HepG2 (cell line): ENCODE results near the gene LPAR1. TPM values are rescaled to one million over a fixed set of nuclear protein-coding genes. Genes with fewer than 3 reads are reported as not detected.

Experiments used
- ATAC-seq: fragments of 200-7000 bp; cut with Tn5 transposase; 3 replicates; pipeline ENCODE4 v1.9.1; 2020; ENCODE audit warnings: mild to moderate bottlenecking, moderate library complexity
- BruUV-seq: library from RNA; stranded (reverse); fragments of 400-500 nt; replicated peaks from 2 replicates; lab custom pipeline; 2021; lab: Mats Ljungman, UMichigan
- CTCF ChIA-PET: fragments of 300-600 bp; formaldehyde crosslinking; extraction: SDS; loops from one replicate; lab custom pipeline; 2021; ENCODE audit warnings: low total read pairs, inconsistent platforms, low intra/inter-chr PET ratio; lab: Yijun Ruan, JAX
- POLR2A ChIA-PET: fragments of 350-600 bp; sonication (Branson Sonifier 250); formaldehyde crosslinking; loops from one replicate; lab custom pipeline; 2020; ENCODE audit warnings: antibody characterized with exemption, inconsistent platforms; lab: Yijun Ruan, JAX
- DNase-seq: peaks from one replicate; pipeline ENCODE4 v3.0.0-alpha.2; 2015; ENCODE audit warnings: low spot score
- FAIRE-seq: peaks from 3 replicates; lab custom pipeline; 2011; peaks lifted over from hg19 to GRCh38; lab: Jason Lieb, UNC
- H2AFZ ChIP-seq: one replicate; pipeline ENCODE4 v1.6.1; 2011; ENCODE audit warnings: low read length, inconsistent platforms
- H3K27ac ChIP-seq: fragments of 300-600 bp; 3 replicates; pipeline ENCODE4 v1.8.0; 2011; ENCODE audit warnings: mixed run types, mild to moderate bottlenecking, mixed read lengths, low read length, inconsistent platforms; ENCODE audit not compliant: insufficient read depth; ENCODE audit errors: extremely low read length
- H3K27me3 ChIP-seq, 2 experiments: fragments of 200-600 bp in 1 of 2; 2 replicates in 1 of 2; 3 replicates in 1 of 2; pipeline versions ENCODE4 v1.6.0 to v1.8.0; 2011; ENCODE audit warnings: low read length in 2 of 2, mild to moderate bottlenecking in 2 of 2, moderate library complexity in 2 of 2, inconsistent platforms in 1 of 2; ENCODE audit not compliant: insufficient read depth in 2 of 2, control insufficient read depth in 1 of 2
- H3K36me3 ChIP-seq, 2 experiments: fragments of 200-600 bp in 1 of 2; replicated peaks in 1 of 2; 2 replicates in 1 of 2; 3 replicates in 1 of 2; pipeline versions ENCODE4 v1.5.1 to v1.8.0; 2011; ENCODE audit warnings: low read length in 2 of 2, inconsistent platforms in 1 of 2; ENCODE audit not compliant: insufficient read depth in 2 of 2, control insufficient read depth in 1 of 2
- H3K4me1 ChIP-seq: 2 replicates; pipeline ENCODE4 v1.5.1; 2012; ENCODE audit warnings: low read length, inconsistent platforms; ENCODE audit not compliant: insufficient read depth
- H3K4me2 ChIP-seq: 2 replicates; pipeline ENCODE4 v1.6.0; 2011; ENCODE audit warnings: low read depth, low read length, inconsistent platforms
- H3K4me3 ChIP-seq, 3 experiments: fragments of 200-600 bp in 1 of 3; sonication (generic), shearing (Covaris generic) in 1 of 3; replicated peaks in 1 of 3; 2 replicates each; pipeline ENCODE4 v1.5.1; 2011 to 2016; ENCODE audit warnings: low read length in 3 of 3, inconsistent platforms in 2 of 3, low read depth in 2 of 3, mild to moderate bottlenecking in 2 of 3, control low read depth in 1 of 3, mixed read lengths in 1 of 3; ENCODE audit not compliant: insufficient read depth in 1 of 3
- H3K79me2 ChIP-seq: one replicate; pipeline ENCODE4 v1.6.1; 2011; ENCODE audit warnings: low read length, inconsistent platforms; ENCODE audit not compliant: insufficient read depth
- H3K9ac ChIP-seq: 2 replicates; pipeline ENCODE4 v1.6.0; 2011; ENCODE audit warnings: mild to moderate bottlenecking, low read depth, low read length, inconsistent platforms; ENCODE audit not compliant: insufficient read depth
- H3K9me3 ChIP-seq: 2 replicates; pipeline ENCODE4 v1.5.1; 2012; ENCODE audit warnings: mild to moderate bottlenecking, low read length
- H4K20me1 ChIP-seq: 2 replicates; pipeline ENCODE4 v1.6.0; 2011; ENCODE audit warnings: inconsistent platforms, mild to moderate bottlenecking, low read length, moderate library complexity; ENCODE audit not compliant: insufficient read depth
- FOXA3 ChIP-seq: IDR thresholded peaks from 2 replicates; pipeline ENCODE4 v1.6.1; 2016; ENCODE audit warnings: missing genetic modification reagents, missing compliant biosample characterization
- FOXK1 ChIP-seq: sonication (generic); formaldehyde crosslinking; IDR thresholded peaks from 2 replicates; pipeline ENCODE4 v1.4.0; 2020; ENCODE audit warnings: low read depth, missing genetic modification reagents, borderline replicate concordance
- MIXL1 ChIP-seq: IDR thresholded peaks from 2 replicates; pipeline ENCODE4 v1.6.1; 2016
- REXO4 ChIP-seq: sonication (generic); formaldehyde crosslinking; IDR thresholded peaks from 2 replicates; pipeline ENCODE4 v1.8.0; 2022; ENCODE audit warnings: missing genetic modification reagents, mild to moderate bottlenecking, borderline replicate concordance
- RFX5 ChIP-seq: IDR thresholded peaks from 2 replicates; pipeline ENCODE4 v1.6.1; 2011; ENCODE audit warnings: low read depth, low read length, improper control_type of control experiment
- STAT5B ChIP-seq: sonication (generic); formaldehyde crosslinking; IDR thresholded peaks from 2 replicates; pipeline ENCODE4 v1.4.0; 2020; ENCODE audit warnings: missing genetic modification reagents
- ZNF550 ChIP-seq: sonication (generic); formaldehyde crosslinking; IDR thresholded peaks from 2 replicates; pipeline ENCODE4 v1.4.0; 2020; ENCODE audit warnings: mild to moderate bottlenecking, missing genetic modification reagents, borderline replicate concordance
- ZNF672 ChIP-seq: sonication (generic); formaldehyde crosslinking; IDR thresholded peaks from 2 replicates; pipeline ENCODE4 v1.8.1; 2022; ENCODE audit warnings: missing genetic modification reagents
- WGBS: methylation state at CpG from one replicate; pipeline ENCODE4 v1.1.6; 2017; ENCODE audit warnings: low lambda C conversion rate; 5-methylcytosine and 5-hydroxymethylcytosine counted together
- in situ Hi-C: cut with HindIII; loops from 2 replicates; pipeline ENCODE4 v1.10.0; 2017; ENCODE audit warnings: low pct_unique_long_range_greater_than_20kb; ENCODE audit not compliant: extremely low pct_ligation_motif_present
- intact Hi-C: fragments of 100-400 bp; cut with micrococcal nuclease; formaldehyde crosslinking; loops from one replicate; pipeline ENCODE4 v1.10.0; 2022; ENCODE audit not compliant: unreplicated experiment
- polyA plus RNA-seq, 8 experiments: library from polyadenylated mRNA; depleted of rRNA in 3 of 8; stranded (reverse) in 7 of 8; unstranded in 1 of 8; fragments of >200 nt; fragmentation: Illumina TruSeq in 4 of 8; extraction: Trizol in 4 of 8; gene quantifications; 2 replicates each; pipeline versions ENCODE4 v1.2.1 to v1.2.3, GENCODE V29; 2011 to 2016; ENCODE audit warnings: low read depth in 4 of 8, missing spikeins in 1 of 8, mixed read lengths in 1 of 8; ENCODE audit not compliant: insufficient read depth in 1 of 8
- total RNA-seq, 5 experiments: library from RNA; depleted of rRNA; stranded (reverse); fragments of >200 nt; fragmentation: Illumina TruSeq; extraction: Trizol; gene quantifications; 2 replicates each; pipeline ENCODE4 v1.2.3, GENCODE V29; 2016; ENCODE audit warnings: low read depth in 1 of 5
- TF ChIP-seq, protein P1 (sequence below): sonication (generic); formaldehyde crosslinking; IDR thresholded peaks from 2 replicates; pipeline ENCODE4 v1.4.0; 2020; ENCODE audit warnings: mild to moderate bottlenecking, missing genetic modification reagents, borderline replicate concordance
- TF ChIP-seq, protein P2 (sequence below): sonication (generic); formaldehyde crosslinking; IDR thresholded peaks from 2 replicates; pipeline ENCODE4 v1.8.1; 2022; ENCODE audit warnings: mild to moderate bottlenecking, missing genetic modification reagents
- TF ChIP-seq, protein P3 (sequence below): sonication (generic); formaldehyde crosslinking; IDR thresholded peaks from 2 replicates; pipeline ENCODE4 v1.4.0; 2020; ENCODE audit warnings: low read depth, missing genetic modification reagents
- TF ChIP-seq, protein P4 (sequence below): sonication (generic); formaldehyde crosslinking; IDR thresholded peaks from 2 replicates; pipeline ENCODE4 v1.8.0; 2022; ENCODE audit warnings: mild to moderate bottlenecking, missing genetic modification reagents, borderline replicate concordance

Gene LPAR1
- total and polyA plus RNA-seq, 2 of the 13 experiments (the other 11 are each of a cell fraction or from before 2014, with no cell fraction given) = not detected

DNA sequence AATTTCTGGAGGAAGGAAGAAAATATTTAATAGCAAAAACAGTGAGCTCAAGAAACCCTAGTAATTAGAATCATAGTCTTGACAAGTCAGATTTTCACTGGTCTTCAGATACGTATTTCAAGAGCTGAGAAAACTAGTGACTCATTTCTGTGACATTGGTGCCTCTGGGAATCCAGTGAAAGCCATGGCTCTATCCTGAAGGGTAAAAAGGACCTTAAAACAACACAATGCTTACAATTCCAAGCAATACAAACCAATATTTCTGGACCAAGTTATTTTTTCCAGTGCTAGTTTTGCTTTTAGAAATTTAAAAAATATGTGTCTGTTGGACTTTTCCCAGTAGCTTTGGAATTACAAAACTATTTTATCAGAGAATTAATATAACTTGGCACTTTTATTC is 140.3 kb downstream of the LPAR1 start:
- no peaks in the 10 kb centered on the region for H3K4me1 ChIP-seq
- H3K36me3 ChIP-seq = no peaks in the 10 kb centered on the region
- no peak overlapping the region for H3K4me2 ChIP-seq
- H3K79me2 ChIP-seq = no peaks in the 10 kb centered on the region
- H3K27me3 ChIP-seq = no peaks in the 10 kb centered on the region
- H4K20me1 ChIP-seq = no peaks in the 10 kb centered on the region
- no peaks in the 10 kb centered on the region; the same call in none of the 2 replicates for H3K9me3 ChIP-seq
- H3K4me3 ChIP-seq = no peak overlapping the region
- in situ Hi-C loops = loop anchor here (25.0 kb wide), 1 partner anchor 389 kb away; no protein-coding TSS in a partner anchor
- DNase-seq (no peak), ATAC-seq (no peak), FAIRE-seq (no peak)
- H3K9ac ChIP-seq = no peak overlapping the region
- no peak overlapping the region for H2AFZ ChIP-seq
- intact Hi-C loops = no loop called here
- CTCF ChIA-PET = no interaction called here
- no peak overlapping the region for H3K27ac ChIP-seq
- POLR2A ChIA-PET = no interaction called here
- no TSS peak for BruUV-seq
- WGBS = 0% methylated on average over 1 of the region's 1 CpG
- TF ChIP-seq, protein P1, sequence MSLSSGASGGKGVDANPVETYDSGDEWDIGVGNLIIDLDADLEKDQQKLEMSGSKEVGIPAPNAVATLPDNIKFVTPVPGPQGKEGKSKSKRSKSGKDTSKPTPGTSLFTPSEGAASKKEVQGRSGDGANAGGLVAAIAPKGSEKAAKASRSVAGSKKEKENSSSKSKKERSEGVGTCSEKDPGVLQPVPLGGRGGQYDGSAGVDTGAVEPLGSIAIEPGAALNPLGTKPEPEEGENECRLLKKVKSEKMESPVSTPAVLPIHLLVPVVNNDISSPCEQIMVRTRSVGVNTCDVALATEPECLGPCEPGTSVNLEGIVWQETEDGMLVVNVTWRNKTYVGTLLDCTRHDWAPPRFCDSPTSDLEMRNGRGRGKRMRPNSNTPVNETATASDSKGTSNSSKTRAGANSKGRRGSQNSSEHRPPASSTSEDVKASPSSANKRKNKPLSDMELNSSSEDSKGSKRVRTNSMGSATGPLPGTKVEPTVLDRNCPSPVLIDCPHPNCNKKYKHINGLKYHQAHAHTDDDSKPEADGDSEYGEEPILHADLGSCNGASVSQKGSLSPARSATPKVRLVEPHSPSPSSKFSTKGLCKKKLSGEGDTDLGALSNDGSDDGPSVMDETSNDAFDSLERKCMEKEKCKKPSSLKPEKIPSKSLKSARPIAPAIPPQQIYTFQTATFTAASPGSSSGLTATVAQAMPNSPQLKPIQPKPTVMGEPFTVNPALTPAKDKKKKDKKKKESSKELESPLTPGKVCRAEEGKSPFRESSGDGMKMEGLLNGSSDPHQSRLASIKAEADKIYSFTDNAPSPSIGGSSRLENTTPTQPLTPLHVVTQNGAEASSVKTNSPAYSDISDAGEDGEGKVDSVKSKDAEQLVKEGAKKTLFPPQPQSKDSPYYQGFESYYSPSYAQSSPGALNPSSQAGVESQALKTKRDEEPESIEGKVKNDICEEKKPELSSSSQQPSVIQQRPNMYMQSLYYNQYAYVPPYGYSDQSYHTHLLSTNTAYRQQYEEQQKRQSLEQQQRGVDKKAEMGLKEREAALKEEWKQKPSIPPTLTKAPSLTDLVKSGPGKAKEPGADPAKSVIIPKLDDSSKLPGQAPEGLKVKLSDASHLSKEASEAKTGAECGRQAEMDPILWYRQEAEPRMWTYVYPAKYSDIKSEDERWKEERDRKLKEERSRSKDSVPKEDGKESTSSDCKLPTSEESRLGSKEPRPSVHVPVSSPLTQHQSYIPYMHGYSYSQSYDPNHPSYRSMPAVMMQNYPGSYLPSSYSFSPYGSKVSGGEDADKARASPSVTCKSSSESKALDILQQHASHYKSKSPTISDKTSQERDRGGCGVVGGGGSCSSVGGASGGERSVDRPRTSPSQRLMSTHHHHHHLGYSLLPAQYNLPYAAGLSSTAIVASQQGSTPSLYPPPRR (CRISPR knock-in tag) = no peak
- no peak for TF ChIP-seq RFX5
- TF ChIP-seq, protein P2, sequence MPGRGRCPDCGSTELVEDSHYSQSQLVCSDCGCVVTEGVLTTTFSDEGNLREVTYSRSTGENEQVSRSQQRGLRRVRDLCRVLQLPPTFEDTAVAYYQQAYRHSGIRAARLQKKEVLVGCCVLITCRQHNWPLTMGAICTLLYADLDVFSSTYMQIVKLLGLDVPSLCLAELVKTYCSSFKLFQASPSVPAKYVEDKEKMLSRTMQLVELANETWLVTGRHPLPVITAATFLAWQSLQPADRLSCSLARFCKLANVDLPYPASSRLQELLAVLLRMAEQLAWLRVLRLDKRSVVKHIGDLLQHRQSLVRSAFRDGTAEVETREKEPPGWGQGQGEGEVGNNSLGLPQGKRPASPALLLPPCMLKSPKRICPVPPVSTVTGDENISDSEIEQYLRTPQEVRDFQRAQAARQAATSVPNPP = no peak
- TF ChIP-seq FOXA3 (CRISPR knock-in tag) = no peak
- TF ChIP-seq STAT5B = no peak
- no peak for TF ChIP-seq ZNF672 (CRISPR knock-in tag)
- no peak for TF ChIP-seq REXO4
- TF ChIP-seq, protein P3, sequence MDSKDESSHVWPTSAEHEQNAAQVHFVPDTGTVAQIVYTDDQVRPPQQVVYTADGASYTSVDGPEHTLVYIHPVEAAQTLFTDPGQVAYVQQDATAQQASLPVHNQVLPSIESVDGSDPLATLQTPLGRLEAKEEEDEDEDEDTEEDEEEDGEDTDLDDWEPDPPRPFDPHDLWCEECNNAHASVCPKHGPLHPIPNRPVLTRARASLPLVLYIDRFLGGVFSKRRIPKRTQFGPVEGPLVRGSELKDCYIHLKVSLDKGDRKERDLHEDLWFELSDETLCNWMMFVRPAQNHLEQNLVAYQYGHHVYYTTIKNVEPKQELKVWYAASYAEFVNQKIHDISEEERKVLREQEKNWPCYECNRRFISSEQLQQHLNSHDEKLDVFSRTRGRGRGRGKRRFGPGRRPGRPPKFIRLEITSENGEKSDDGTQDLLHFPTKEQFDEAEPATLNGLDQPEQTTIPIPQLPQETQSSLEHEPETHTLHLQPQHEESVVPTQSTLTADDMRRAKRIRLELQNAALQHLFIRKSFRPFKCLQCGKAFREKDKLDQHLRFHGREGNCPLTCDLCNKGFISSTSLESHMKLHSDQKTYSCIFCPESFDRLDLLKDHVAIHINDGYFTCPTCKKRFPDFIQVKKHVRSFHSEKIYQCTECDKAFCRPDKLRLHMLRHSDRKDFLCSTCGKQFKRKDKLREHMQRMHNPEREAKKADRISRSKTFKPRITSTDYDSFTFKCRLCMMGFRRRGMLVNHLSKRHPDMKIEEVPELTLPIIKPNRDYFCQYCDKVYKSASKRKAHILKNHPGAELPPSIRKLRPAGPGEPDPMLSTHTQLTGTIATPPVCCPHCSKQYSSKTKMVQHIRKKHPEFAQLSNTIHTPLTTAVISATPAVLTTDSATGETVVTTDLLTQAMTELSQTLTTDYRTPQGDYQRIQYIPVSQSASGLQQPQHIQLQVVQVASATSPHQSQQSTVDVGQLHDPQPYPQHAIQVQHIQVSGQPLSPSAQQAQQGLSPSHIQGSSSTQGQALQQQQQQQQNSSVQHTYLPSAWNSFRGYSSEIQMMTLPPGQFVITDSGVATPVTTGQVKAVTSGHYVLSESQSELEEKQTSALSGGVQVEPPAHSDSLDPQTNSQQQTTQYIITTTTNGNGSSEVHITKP = no peak
- TF ChIP-seq, protein P4, sequence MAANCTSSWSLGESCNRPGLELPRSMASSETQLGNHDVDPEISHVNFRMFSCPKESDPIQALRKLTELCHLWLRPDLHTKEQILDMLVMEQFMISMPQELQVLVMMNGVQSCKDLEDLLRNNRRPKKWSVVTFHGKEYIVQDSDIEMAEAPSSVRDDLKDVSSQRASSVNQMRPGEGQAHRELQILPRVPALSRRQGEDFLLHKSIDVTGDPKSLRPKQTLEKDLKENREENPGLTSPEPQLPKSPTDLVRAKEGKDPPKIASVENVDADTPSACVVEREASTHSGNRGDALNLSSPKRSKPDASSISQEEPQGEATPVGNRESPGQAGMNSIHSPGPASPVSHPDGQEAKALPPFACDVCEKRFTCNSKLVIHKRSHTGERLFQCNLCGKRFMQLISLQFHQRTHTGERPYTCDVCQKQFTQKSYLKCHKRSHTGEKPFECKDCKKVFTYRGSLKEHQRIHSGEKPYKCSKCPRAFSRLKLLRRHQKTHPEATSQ (CRISPR knock-in tag) = no peak
- no peak for TF ChIP-seq FOXK1 (CRISPR knock-in tag)
- no peak for TF ChIP-seq ZNF550 (CRISPR knock-in tag)
- TF ChIP-seq MIXL1 (CRISPR knock-in tag) = no peak
